Fibroblast of skin of abdomen (primary cell): Measurements from ENCODE around the gene TFAP2A.

Experiments
- DNase-seq: peaks from one replicate; pipeline ENCODE4 v3.0.0-alpha.2; 2013

TFAP2A gene

DNA sequence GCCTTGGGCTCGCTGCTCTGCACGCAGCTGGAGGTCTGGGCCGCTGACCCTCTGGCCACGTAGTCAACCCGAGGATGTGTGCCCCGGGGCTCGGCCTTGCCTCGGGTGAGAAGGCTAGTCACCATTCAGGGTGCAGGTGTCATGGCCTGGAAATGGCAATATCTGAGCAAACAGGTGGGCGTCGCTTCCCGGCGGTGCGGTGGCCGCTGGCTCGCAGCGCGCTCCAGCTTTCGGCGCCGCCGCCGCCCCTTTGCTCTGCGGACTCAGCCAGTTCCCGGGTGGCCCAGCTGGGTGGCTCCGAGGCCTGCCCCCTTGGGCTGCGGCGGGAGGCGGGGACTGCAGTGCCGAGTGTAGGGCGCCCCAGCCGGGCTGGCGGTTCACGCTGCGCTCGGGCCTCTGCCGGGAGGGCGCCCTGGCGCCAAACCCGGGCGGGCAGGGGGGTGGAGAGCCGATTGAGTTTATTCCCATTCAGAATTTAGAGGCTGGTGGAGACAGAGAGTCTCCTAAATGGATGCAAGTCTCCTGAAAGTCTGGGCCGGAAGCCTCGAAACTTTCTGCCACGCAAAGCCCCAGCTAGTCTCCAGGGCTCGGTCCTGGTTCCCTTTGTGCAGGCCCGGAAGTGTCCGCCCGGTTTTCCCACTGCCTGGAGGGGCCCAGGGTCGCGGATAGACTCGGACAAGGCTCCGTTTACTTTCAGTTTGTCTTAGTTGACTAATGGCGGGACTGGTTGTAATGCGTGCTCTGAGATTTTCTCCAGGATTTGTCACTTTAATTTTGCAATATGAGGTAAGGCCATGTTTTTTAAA, 11.3 kb upstream of the TFAP2A start:
- no peak for DNase-seq

DNA sequence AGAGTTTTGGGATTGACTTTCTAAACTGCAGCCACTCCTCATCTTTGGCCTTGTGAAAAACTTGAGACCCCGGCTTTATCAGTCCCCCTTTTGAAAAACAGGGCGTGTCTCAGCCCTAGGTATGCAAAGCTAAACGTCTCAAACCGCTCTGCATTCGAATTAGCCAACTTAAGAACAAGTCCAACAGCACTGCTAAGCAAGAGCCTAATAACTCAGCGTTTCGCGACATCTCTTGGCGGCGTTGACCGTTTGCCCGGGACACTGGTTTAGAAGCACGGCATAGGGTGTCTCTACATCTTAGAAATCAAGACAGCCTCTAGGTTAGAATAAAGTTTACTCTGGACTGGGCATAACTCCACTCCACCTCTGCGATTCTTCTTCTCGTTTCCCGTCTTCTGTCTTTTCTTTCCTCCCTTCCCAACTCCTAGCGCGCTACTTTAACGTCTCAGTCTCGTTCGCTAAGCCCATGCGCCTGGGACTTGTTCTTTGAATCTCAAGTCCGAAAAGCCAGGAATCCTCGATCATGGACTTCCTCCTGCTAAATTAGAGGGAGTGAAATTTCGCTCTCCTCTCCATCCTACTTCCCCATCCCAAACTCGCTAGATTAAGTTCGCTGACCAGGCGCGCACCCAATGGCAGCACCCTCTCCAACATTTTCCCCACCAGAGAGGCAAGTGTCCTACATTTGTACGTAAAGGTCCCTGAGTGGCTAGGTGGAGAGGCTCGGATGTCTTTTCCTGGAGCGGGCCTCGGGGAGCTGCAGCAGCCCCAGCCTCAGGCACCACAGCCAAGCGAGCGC, 10.5 kb upstream of the TFAP2A start:
- no peak for DNase-seq

DNA sequence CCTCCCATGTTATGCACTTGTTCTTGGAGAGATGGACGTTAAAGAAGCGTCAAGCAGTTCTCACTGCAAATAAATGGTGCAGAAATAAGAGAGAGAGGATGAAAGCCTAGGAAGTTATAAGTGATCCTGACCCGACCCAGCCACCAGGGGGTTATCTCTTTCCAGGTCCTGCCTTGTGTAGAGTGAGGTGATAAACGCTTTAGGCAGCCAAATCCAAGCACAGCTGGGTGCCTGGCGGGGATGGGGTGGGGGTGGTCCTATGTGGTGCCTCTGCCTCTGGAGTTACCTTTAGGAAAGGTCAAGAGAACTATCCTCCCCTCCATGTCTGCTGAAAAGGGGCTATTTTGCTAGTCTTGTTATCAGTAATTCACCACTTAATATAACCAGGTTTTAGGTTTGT, 9.2 kb upstream of the TFAP2A start:
- no peak for DNase-seq

DNA sequence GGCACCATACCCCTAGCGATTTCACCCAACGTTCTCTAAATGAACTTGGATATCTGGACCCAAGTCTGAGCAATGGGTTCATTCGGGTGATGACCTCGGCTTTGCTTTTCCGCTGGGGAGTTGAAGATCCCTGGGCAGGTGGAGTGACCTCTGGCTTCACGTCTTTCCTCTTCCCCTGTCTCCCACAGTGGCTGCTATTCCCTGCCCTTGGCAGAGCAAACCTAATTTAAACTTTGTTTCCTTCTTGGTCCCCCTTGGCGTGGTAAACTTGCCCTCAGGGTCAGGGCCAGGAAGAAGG, 7.8 kb upstream of the TFAP2A start:
- no peak for DNase-seq

DNA sequence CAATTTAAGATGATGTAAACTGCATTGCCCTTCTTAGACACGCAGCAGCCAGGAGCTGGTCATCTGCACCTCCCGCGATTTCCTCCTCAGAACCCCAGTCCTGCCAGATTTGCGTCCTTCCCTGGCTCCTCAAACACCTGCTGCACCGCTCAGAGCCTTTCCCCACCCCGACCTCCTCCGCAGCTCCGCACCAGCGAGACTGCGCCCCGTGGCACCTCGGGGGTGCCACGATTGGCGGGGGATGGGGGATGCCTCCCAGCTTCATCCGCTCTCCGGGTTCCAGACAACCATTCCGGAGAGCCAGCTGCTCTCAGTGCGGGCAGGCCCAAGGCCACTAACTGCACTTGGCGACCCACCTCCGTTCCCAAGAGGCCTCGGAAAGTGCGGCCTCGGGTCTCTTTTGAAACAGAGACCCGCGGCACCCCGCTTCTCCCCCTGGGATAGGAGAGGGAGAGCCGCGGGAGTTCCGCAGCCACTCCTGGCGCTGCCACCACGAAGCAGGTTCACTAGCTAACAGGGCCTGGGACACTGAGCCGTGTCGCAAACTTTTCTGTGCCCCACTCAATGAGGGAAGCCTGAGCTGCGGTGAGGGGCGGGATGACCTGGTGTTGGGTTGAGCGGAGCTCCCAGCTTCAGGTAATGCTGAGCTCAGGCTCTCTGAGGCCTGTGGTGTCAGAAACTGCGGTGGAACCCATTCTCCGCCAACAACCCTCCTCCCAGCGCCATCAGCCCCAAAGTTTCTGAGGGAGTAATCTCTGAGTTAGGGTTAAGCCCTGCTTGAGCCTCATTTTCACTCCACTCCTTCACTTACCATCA, 7.3 kb upstream of the TFAP2A start:
- no peak for DNase-seq

DNA sequence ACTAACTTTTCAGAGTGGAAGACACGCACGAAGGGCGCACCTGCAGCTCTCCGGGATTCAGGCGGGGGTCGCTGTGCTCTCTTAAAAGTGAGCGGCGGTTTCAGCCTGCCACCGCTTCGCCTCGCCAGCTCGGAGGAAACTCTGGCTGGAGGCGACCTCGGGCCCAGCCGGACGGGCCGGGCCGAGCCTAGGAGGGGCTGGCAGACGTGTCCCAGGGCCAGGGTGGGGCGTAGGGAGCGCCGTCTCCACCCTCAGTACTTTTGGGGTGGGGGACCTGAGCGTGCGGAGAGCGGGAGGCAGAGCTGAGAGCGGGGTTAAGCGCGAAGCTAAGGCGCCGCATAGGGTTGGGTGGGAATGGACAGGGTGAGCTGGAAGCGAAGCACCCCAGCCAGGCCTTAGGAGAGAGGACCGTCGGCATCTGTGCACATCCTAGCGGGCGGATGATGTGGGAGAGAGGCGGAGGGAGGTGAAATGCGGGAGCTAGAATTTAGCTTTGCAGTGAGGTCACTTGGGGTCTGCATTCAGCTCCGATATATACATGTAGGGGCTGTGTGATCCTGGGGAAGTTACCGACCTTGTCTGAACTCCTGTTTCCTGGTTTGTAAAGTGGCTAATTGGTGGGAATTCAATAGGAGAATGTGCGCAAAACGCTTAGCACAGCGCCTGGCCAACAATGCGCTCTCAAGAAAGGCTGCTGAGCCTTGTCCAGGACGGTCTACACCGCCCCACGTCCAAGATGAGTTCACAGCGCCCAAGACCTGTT, 6.5 kb upstream of the TFAP2A start:
- DNase-seq, result no peak

DNA sequence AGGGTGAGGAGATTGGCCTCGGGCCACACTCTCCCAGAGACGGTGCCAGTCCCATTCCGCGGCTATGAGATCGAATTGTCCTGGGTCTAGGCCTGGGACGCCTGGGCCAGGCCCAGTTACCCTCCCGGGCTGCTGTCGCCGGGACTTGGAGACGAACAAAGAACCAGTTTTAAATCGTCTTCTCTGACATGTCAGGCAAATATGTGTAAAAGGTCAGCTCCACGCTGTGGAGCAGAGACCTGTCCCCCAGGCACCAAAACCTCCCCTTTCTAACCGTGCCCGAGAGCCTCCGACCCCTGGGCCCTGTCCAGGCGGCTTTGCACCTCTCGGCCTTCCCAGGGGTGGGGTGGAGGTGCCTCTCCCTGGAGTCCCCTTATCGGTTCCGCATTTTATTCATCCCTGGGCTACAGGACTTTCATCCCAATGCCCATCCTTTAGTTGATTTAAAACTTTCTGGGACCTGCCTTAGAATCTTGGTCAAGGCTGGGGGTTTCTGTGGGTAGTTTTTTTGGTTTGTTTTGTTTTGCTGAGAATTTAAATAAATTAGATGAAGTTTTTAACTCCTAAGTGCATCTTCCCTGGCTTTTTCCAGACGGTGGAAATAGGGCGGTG, 5.8 kb upstream of the TFAP2A start:
- no peak for DNase-seq

DNA sequence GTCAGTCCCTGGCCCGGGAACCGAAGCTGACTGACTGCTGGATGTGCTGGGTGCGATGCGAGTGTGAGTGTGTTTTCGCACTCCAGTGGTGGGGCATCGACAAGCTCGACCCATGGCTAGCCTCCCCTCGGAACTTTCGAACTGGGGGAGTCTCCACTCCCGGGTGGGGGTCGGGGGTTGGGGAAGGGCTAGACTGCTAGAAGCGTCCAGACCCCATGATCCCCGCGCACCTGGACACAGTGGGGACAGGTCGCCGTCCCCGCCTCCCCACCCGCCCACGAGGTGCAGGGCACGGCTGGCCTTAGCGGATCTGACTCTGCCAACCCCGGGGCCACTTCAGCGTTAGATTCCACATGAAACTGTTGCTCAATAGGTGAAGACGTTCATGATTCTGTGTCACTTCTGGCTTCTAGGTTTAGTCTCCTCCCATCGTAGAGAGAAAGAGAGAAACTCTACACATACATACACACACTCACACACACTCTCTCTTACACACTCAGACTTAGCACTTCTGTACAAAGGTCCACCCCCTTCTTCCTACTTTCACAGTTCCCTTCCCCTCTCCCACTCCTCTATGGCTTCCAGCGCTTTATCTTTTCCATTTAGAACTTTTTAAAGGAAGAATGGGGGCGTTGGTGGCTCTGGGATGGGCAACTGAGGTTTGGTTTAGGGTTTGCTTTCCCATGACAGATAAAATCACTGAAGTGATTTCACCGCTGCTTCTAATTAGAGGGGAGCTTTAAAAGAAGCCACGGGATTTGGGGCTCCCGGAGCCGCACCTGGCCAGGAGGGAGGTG, 5.1 kb upstream of the TFAP2A start:
- no peak for DNase-seq

DNA sequence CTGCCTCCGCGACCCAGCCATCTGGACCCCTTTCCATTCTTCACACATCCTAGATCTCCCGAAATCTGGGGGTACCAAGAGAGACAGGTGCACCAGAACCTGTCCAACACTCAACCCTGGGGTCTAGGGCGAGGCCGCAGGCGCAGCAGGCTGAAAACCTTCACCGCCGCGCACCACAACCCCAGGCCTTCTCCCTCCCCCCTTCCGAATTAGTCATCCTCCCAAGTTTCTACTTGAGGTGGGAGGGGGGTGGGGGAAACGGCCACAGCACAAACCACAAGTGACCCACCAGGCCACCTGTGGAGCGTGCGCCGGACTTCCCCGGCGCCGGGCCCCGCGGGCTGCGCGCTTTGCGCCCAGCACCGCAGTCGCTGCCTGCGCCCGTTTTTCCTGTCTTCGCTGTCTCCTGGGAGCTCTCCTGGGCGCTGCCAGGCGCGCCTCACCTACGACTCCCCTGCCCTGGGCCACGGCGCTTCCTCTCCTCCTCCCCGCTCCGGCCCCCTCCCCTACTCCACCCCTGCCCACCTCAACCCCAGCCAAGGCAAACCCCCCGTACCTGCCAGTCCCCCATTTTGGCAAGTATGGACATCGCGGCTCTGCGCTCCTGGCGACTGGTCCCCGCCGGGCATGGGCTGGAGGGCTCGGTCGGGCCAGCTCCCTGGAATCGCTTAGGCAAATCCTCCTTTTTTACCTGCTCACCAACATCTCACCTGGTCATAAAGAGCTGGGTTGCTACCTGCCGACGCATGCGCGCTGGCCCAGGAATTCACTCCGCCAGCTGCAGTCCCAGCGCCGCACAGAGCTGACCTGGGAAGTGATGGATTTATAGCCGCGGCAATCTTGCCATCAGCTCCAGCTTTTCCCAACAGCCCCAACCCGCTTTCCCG, 4.2 kb upstream of the TFAP2A start:
- DNase-seq, result no peak

DNA sequence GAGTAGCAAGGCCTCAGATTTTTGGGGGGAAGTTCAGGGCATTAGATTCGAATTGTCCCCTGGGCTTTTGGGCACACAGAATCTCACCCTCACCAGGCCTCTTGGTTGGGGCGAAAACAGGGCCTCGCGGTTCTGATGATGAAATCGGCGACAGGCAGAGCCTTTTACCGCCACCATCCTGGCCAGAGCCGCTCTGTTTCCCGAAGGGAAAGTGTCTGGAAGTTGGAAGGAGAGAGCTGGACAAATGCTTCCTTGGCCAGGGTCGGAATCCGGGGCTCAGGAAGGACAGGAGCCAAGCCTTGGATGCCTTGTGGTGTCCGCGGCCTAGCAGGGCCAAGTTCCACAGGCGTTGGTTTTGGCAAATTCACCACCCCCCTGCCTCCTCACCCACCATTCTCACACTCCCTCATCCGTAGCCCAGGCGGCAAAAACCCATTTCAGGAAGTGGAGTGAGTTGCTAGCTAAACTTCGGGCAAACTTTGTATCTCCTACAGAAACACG, 3.5 kb upstream of the TFAP2A start:
- DNase-seq, result no peak

DNA sequence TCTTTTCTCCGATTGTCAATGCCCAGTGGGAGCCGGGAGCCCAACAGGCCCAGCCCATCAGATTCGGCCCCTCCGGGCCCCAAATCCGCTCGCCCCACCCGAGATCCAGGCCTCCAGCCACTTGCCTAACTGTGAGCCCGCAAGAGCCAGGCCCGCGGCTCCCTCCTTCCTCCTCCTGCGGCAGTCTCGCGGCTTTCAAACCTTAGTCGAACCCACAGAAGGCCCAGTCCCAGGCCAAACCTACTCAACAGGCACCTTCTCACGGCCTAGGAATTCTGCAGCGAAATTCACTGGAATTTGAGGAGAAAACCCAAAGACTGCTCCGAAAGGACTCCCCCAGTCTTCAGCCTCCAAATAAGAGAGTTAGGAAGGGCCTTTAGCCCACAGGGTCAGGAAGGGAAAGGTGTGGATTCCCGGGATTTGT, 2.8 kb upstream of the TFAP2A start:
- no peak for DNase-seq

DNA sequence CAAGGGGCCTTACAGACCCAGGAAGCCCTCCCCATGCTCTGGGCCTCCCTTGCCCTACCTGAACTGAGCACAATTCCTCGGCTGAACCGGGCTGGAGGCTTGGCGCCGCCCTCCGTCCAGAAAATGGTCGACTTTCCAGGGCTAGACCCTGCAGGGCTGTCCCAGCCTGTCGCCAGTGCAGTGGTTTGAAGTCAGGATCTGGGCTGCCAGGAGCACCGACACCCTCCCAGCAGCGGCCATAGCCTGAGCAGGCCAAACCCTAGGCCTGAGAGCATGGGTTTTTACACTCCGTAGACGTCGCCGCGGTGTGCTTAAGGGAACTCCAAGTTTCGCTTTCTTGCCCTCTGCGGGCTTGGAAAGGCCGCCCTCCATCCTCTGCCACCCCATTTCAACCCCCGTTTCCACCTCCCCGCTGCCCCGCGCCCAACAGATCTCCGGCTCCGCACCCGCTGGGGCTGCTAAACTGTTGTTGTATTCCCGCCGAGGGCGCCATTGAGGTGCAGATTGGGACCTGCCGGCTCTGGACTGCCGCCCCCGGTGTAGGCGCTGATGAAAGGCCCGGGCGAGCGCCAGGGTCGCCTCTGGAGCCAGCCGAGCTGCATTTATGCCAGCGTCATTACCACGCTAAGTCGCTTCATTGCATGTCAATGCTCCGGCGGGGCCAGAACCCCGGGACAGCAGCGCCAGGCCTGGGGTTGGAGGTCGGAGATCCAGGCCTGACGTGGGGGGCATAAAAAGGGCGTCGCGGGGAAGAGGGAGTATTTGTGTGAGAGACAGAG, 2.2 kb upstream of the TFAP2A start:
- no peak for DNase-seq

DNA sequence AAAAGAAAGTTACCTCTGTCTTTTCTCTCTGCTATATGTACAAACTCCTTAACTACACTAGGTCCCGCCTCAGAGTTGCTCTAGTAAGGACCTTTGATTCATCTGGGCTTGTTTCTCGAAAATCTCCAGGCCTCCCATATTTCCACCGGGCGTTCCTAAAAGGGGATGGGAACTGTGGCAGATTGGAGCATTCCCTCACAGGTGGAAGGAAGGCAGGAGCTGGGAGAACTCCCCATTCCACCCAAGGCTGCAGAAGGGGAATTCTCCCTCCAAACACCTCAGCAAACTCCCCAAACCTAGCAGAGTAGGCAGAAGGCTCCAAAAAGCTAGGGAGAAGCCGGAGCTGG, 1.6 kb upstream of the TFAP2A start:
- no peak for DNase-seq

DNA sequence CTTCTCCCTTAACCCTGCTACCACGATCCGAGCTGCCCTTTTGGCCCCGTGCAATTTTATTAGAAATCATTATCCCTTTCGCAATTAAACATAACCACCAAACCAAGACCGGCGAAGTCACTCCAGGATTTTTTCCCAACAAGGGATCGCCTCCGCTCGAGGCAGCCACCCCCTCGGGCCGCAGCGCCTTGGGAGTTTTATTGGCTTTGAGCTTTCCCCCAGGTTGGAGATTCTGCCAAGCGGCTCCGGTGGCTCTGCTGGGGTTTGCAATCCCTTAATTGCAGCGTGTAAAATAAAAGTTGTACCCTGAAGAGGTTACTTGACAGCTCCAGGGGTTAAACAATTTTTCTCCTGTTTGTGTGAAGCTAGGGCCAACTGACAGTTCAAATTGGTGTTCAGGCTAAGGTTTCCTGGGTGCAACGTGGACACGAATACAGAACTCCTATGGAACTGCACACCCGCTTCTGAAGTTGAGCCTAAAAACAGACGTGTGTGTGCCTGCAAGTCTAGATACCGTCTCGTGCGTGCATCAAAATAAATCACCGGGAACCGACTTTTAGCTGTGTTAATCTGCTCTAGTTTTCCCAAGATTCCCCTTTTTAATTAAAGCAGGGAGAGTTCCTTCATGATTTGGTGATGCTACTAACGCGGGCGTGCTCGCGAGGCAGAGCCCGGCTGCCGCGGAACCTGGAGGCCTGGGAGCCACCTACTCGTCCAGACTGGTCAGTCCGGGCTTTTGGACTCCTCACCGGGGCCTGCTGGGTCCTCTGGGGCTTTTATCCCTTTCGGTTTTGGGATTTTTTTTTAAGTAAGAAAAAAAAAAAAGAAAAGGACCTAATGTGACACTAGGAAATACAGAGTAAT, 975 bp upstream of the TFAP2A start:
- no peak for DNase-seq

DNA sequence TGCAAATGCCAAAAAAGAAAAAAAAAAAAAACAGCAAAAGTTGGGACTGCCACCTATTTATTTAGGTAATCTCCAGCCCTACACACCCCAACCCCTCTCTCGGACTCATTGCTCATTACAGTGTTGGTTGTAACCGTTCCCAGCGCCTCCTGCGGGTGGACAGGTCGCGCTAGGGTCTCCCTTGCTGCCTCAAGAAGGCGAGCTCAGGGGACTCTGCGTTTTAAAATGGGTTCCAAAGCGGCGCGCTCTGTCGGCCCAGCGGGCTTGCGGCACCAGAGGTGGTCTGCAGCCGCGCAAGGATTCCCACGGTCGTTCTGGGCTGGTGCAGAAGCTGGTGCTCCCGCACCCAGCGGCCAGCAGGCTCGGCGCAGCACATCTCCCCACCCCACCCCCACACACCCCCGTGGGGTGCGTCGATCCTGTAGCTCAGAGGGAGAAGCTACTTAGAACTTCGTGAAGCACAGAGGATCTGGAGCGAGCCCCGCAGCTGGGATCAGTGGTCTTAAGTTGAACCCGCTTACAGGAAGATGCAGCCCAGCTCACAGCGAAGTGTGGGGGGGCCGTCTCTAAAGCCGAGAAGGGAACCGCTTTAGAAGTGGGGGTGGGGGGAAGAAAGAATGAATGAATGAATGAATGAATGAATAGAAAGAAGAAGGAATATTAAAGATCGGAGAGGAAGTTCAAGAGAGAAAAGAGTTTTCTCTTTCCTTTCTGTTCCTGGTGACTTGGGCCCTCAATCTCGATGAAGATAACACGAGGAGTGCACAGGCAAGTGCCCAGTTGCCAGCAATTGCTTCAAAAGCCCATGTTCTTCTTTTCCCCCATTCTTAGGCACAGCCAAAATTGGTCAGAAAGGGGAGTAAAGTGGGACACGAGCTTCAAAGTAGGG, 780 bp downstream of the TFAP2A start:
- no peak for DNase-seq

DNA sequence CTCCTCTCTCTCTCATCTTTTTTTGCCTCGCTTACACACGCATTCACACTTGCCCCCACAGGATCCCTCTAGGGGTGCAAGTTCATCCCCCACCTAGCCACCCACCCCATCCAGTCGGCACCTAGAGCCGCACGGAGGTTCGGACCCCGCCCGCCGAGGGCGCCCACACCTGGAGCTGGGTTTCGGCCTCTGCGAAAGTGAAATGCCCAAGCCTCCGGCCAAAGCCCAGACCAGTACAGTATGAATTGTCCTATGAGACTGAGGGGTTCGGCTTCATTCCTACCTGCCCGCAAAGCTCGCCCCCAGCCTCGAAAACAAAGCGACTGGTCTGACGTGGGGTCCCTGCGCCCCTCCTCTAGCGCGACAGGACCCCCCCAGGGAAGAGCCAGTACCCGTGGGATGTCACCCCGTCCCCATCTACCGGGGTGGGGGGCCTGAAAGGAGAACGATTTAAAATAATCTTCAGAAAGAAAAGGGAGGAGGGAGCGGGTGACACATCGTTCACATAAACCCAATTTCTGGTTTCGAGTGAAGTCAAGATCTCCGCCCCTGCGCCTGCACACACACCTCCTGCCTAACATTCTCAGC, 1.5 kb downstream of the TFAP2A start:
- no peak for DNase-seq
